GM21390 (cell line): ENCODE measurements around the gene ZC3H12A.

ENCODE experiments used
- ATAC-seq: cut with Tn5 transposase; IDR thresholded peaks from one replicate; pipeline ENCODE4 v1.9.1; 2021; ENCODE audit not compliant: unreplicated experiment

The ZC3H12A gene

GRCh38 chr1:37477946-37478345 lies 3.6 kb downstream of the ZC3H12A start:
- no peak for ATAC-seq

- ATAC-seq = no peak
Observed at GRCh38 chr1:37478451-37478881, 4.1 kb downstream of the ZC3H12A start.

GRCh38 chr1:37478890-37479254 lies 4.5 kb downstream of the ZC3H12A start:
- ATAC-seq = no peak

- peak; percentile 32 for ATAC-seq
Observed at GRCh38 chr1:37479255-37480124, 5.1 kb downstream of the ZC3H12A start.

- ATAC-seq = no peak
Observed at GRCh38 chr1:37480125-37480466, 5.7 kb downstream of the ZC3H12A start.

- no peak for ATAC-seq
Observed at GRCh38 chr1:37480581-37481288, 6.4 kb downstream of the ZC3H12A start.

- no peak for ATAC-seq
Observed at GRCh38 chr1:37481289-37482003, 7.1 kb downstream of the ZC3H12A start.

- no peak for ATAC-seq
Observed at GRCh38 chr1:37482004-37482785, 7.8 kb downstream of the ZC3H12A start.

- ATAC-seq = no peak
Observed at GRCh38 chr1:37482796-37483744, 8.7 kb downstream of the ZC3H12A start.

GRCh38 chr1:37483785-37484184 lies 9.4 kb downstream of the ZC3H12A start:
- ATAC-seq = no peak

GRCh38 chr1:37484325-37485051 lies 10.1 kb downstream of the ZC3H12A start:
- ATAC-seq = no peak

- no peak for ATAC-seq
Observed at GRCh38 chr1:37485902-37486679, 11.7 kb downstream of the ZC3H12A start.

- ATAC-seq = no peak
Observed at GRCh38 chr1:37486680-37487618, 12.6 kb downstream of the ZC3H12A start.

- ATAC-seq = no peak
Observed at GRCh38 chr1:37487619-37487984, 13.2 kb downstream of the ZC3H12A start.

GRCh38 chr1:37493336-37494098 lies 19.1 kb downstream of the ZC3H12A start:
- ATAC-seq = no peak

GRCh38 chr1:37495875-37496274 lies 21.5 kb downstream of the ZC3H12A start:
- no peak for ATAC-seq

- no peak for ATAC-seq
Observed at GRCh38 chr1:37497832-37498231, 23.5 kb downstream of the ZC3H12A start.
